SK-N-SH treated with all-trans-retinoic acid at 6 μM for 48 hours (cell line): Measurements from ENCODE around the gene ZFAND3.

Source experiments
- ATAC-seq: fragments of 200-7000 bp; cut with Tn5 transposase; 3 replicates; pipeline ENCODE4 v1.9.1; 2020; ENCODE audit warnings: mild to moderate bottlenecking, moderate library complexity
- ARNTL ChIP-seq: fragments of 450-650 bp; formaldehyde crosslinking; IDR thresholded peaks from 2 replicates; pipeline ENCODE4 v1.5.0; 2020; ENCODE audit warnings: low read depth, mild to moderate bottlenecking, moderate library complexity, borderline replicate concordance
- BACH2 ChIP-seq: fragments of 250-450 bp; sonication (Bioruptor Pico); IDR thresholded peaks from 2 replicates; pipeline ENCODE4 v1.9.0; 2021; ENCODE audit warnings: mild to moderate bottlenecking, borderline replicate concordance
- CSDC2 ChIP-seq: fragments of 250-450 bp; sonication (Bioruptor Pico); IDR thresholded peaks from 2 replicates; pipeline ENCODE4 v1.5.0; 2020; ENCODE audit warnings: mild to moderate bottlenecking, moderate library complexity
- ESRRG ChIP-seq: fragments of 250-450 bp; sonication (Bioruptor Pico); IDR thresholded peaks from 2 replicates; pipeline ENCODE4 v1.6.1; 2021; ENCODE audit warnings: mild to moderate bottlenecking
- GLIS3 ChIP-seq: fragments of 250-450 bp; sonication (Bioruptor Pico); IDR thresholded peaks from 2 replicates; pipeline ENCODE4 v1.5.0; 2020; ENCODE audit warnings: mild to moderate bottlenecking, moderate library complexity
- ISL1 ChIP-seq: fragments of 250-450 bp; sonication (Bioruptor Pico); IDR thresholded peaks from 2 replicates; pipeline ENCODE4 v2.1.2; 2022; ENCODE audit warnings: mild to moderate bottlenecking, moderate library complexity
- RARB ChIP-seq: fragments of 250-450 bp; sonication (Bioruptor Pico); IDR thresholded peaks from 2 replicates; pipeline ENCODE4 v1.8.0; 2021; ENCODE audit warnings: mild to moderate bottlenecking, moderate library complexity
- SNAI2 ChIP-seq: fragments of 250-450 bp; sonication (Bioruptor Pico); IDR thresholded peaks from 2 replicates; pipeline ENCODE4 v1.5.0; 2020; ENCODE audit warnings: mild to moderate bottlenecking, moderate library complexity
- TCF4 ChIP-seq: fragments of 250-450 bp; sonication (Bioruptor Pico); IDR thresholded peaks from 2 replicates; pipeline ENCODE4 v1.8.0; 2021; ENCODE audit warnings: mild to moderate bottlenecking, moderate library complexity, borderline replicate concordance
- TOX ChIP-seq: fragments of 250-450 bp; sonication (Bioruptor Pico); IDR thresholded peaks from 2 replicates; pipeline ENCODE4 v1.8.0; 2021; ENCODE audit warnings: mild to moderate bottlenecking, moderate library complexity, borderline replicate concordance
- ZC3H10 ChIP-seq: fragments of 250-450 bp; sonication (Bioruptor Pico); IDR thresholded peaks from 2 replicates; pipeline ENCODE4 v1.5.1; 2021; ENCODE audit warnings: mild to moderate bottlenecking, moderate library complexity
- ZFP3 ChIP-seq: fragments of 250-450 bp; sonication (Bioruptor Pico); IDR thresholded peaks from 2 replicates; pipeline ENCODE4 v1.5.0; 2020; ENCODE audit warnings: mild to moderate bottlenecking, moderate library complexity
- ZFP30 ChIP-seq: fragments of 450-650 bp; formaldehyde crosslinking; IDR thresholded peaks from 2 replicates; pipeline ENCODE4 v1.5.0; 2022; ENCODE audit warnings: mild to moderate bottlenecking, moderate library complexity
- ZNF565 ChIP-seq: fragments of 450-650 bp; formaldehyde crosslinking; conservative IDR thresholded peaks from 2 replicates; pipeline ENCODE4 v1.5.0; 2020; ENCODE audit warnings: low read depth, mild to moderate bottlenecking, moderate library complexity
- ZNF70 ChIP-seq: fragments of 450-650 bp; formaldehyde crosslinking; IDR thresholded peaks from 2 replicates; pipeline ENCODE4 v1.5.0; 2020; ENCODE audit warnings: mild to moderate bottlenecking, moderate library complexity
- ZNF8 ChIP-seq: fragments of 450-650 bp; formaldehyde crosslinking; IDR thresholded peaks from 2 replicates; pipeline ENCODE4 v1.5.0; 2020; ENCODE audit warnings: mild to moderate bottlenecking, moderate library complexity
- TF ChIP-seq, protein P1 (sequence below): fragments of 250-450 bp; sonication (Bioruptor Pico); IDR thresholded peaks from 2 replicates; pipeline ENCODE4 v1.8.0; 2020; ENCODE audit warnings: mild to moderate bottlenecking, moderate library complexity, borderline replicate concordance
- TF ChIP-seq, protein P2 (sequence below): fragments of 250-450 bp; sonication (Bioruptor Pico); IDR thresholded peaks from 2 replicates; pipeline ENCODE4 v1.5.0; 2020; ENCODE audit warnings: mild to moderate bottlenecking, moderate library complexity
- TF ChIP-seq, protein P3 (sequence below): fragments of 250-450 bp; sonication (Bioruptor Pico); IDR thresholded peaks from 2 replicates; pipeline ENCODE4 v1.8.0; 2021; ENCODE audit warnings: low read depth, mild to moderate bottlenecking, moderate library complexity, borderline replicate concordance
- TF ChIP-seq, protein P4 (sequence below): fragments of 250-450 bp; sonication (Bioruptor Pico); IDR thresholded peaks from 2 replicates; pipeline ENCODE4 v1.5.1; 2021; ENCODE audit warnings: mild to moderate bottlenecking, moderate library complexity

Gene ZFAND3

DNA sequence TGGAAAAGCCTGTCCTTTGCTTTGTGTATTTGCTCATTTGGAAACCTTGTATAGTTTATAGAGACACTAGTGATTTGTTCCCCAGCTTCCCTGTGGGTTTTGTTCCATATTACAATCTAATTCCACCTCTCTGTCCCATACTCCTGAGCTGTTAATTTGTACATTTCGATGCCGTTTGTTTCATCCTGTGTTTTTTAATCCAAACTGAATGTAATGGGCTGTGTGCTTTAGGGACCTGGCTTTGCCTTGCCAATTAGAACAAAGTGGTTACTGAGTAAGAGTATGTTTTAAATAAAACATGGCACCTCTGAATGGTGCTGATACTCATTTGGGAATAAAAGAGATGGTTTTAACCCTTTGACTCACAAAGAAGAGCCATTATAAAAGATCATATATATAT is 122.3 kb downstream of the ZFAND3 start:
- TF ChIP-seq TOX (CRISPR knock-in tag) (no peak), ZC3H10 (no peak), ZNF70 (no peak), GLIS3 (CRISPR knock-in tag) (no peak), SNAI2 (CRISPR knock-in tag) (no peak)
- TF ChIP-seq, protein P1, sequence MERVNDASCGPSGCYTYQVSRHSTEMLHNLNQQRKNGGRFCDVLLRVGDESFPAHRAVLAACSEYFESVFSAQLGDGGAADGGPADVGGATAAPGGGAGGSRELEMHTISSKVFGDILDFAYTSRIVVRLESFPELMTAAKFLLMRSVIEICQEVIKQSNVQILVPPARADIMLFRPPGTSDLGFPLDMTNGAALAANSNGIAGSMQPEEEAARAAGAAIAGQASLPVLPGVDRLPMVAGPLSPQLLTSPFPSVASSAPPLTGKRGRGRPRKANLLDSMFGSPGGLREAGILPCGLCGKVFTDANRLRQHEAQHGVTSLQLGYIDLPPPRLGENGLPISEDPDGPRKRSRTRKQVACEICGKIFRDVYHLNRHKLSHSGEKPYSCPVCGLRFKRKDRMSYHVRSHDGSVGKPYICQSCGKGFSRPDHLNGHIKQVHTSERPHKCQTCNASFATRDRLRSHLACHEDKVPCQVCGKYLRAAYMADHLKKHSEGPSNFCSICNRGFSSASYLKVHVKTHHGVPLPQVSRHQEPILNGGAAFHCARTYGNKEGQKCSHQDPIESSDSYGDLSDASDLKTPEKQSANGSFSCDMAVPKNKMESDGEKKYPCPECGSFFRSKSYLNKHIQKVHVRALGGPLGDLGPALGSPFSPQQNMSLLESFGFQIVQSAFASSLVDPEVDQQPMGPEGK = no peak
- ATAC-seq = no peak

DNA sequence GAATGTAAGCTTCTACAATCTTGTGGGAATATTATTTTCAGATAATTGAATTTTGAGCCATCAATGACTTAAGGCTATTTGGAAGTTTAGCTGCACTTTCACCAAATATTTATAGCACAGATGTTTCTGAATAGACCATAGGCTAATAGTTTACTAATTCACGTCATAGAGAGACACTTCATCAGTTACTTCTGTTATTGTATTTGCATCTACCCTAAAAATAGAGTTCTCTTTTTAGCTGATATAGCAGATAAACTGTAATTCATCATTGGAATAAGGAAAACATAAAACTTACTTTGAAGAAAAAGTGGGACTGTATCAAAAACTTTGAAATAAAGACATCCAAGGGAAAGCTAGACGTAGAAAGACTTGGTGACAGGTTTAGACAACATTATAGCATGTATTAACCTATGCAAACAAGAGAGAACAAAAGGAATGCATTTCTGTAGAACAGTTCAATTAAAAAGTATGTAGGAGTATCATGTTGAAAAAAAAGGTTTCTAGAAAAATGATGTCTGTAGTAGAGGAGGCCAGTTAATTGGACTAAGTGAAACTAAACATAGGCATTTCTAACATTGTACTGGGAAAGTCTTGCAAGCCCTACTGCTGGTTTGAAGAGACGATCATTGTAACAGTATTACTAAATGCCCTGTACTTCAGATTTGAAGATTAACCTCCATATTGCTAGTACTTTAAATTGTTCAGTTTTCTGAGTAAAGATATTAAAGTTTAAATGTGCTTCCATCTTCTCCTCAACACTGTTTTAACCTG is 123.3 kb downstream of the ZFAND3 start:
- no peak for TF ChIP-seq ARNTL (CRISPR knock-in tag)
- no peak for TF ChIP-seq TCF4
- no peak for TF ChIP-seq BACH2 (CRISPR knock-in tag)
- TF ChIP-seq, protein P2, sequence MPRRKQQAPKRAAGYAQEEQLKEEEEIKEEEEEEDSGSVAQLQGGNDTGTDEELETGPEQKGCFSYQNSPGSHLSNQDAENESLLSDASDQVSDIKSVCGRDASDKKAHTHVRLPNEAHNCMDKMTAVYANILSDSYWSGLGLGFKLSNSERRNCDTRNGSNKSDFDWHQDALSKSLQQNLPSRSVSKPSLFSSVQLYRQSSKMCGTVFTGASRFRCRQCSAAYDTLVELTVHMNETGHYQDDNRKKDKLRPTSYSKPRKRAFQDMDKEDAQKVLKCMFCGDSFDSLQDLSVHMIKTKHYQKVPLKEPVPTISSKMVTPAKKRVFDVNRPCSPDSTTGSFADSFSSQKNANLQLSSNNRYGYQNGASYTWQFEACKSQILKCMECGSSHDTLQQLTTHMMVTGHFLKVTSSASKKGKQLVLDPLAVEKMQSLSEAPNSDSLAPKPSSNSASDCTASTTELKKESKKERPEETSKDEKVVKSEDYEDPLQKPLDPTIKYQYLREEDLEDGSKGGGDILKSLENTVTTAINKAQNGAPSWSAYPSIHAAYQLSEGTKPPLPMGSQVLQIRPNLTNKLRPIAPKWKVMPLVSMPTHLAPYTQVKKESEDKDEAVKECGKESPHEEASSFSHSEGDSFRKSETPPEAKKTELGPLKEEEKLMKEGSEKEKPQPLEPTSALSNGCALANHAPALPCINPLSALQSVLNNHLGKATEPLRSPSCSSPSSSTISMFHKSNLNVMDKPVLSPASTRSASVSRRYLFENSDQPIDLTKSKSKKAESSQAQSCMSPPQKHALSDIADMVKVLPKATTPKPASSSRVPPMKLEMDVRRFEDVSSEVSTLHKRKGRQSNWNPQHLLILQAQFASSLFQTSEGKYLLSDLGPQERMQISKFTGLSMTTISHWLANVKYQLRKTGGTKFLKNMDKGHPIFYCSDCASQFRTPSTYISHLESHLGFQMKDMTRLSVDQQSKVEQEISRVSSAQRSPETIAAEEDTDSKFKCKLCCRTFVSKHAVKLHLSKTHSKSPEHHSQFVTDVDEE (CRISPR knock-in tag) = no peak
- no peak for TF ChIP-seq ZFP30 (CRISPR knock-in tag)
- no peak for TF ChIP-seq TOX (CRISPR knock-in tag)
- no peak for TF ChIP-seq RARB (CRISPR knock-in tag)
- TF ChIP-seq ZNF70 = no peak
- TF ChIP-seq SNAI2 (CRISPR knock-in tag) = no peak
- TF ChIP-seq, all 23 proteins: peak for 0
- ATAC-seq = no peak

DNA sequence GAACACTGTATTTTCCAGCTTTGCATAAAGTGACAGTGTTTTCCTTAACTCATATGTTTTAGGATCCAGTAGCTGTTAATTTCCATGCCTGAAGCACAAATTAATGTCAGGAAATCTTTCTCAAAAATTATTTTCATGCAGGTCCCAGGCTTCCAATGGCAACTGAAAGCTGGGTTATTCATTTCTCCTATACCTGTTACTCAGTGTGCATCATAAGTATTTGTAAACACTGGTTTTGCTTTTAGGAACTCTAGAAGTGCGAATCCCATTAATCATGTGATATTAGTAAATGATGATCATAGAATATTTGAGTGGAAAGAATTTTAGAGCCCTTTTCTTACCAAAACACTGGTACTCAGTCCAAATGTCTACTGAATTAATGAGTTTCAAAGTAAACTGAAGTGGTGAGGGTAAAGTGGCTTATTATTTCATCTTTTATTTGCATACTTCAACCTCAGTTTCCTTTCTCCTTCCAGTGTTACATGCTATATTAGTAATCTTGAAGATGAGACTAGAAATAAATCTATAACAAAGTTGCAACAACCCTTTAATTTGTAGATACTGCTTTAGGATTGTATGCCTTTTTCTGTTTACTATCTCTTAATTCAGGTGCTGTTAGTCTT is 124.0 kb downstream of the ZFAND3 start:
- ATAC-seq = no peak

More for the DNA sequence above, 124.0 kb downstream of the ZFAND3 start:
- TF ChIP-seq ESRRG (CRISPR knock-in tag) = no peak
- TF ChIP-seq, protein P3, sequence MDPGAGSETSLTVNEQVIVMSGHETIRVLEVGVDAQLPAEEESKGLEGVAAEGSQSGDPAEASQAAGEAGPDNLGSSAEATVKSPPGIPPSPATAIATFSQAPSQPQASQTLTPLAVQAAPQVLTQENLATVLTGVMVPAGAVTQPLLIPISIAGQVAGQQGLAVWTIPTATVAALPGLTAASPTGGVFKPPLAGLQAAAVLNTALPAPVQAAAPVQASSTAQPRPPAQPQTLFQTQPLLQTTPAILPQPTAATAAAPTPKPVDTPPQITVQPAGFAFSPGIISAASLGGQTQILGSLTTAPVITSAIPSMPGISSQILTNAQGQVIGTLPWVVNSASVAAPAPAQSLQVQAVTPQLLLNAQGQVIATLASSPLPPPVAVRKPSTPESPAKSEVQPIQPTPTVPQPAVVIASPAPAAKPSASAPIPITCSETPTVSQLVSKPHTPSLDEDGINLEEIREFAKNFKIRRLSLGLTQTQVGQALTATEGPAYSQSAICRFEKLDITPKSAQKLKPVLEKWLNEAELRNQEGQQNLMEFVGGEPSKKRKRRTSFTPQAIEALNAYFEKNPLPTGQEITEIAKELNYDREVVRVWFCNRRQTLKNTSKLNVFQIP = no peak
- no peak for TF ChIP-seq ZC3H10
- TF ChIP-seq ZNF565 (CRISPR knock-in tag) = no peak
- TF ChIP-seq SNAI2 (CRISPR knock-in tag) = no peak
- TF ChIP-seq, protein P4, sequence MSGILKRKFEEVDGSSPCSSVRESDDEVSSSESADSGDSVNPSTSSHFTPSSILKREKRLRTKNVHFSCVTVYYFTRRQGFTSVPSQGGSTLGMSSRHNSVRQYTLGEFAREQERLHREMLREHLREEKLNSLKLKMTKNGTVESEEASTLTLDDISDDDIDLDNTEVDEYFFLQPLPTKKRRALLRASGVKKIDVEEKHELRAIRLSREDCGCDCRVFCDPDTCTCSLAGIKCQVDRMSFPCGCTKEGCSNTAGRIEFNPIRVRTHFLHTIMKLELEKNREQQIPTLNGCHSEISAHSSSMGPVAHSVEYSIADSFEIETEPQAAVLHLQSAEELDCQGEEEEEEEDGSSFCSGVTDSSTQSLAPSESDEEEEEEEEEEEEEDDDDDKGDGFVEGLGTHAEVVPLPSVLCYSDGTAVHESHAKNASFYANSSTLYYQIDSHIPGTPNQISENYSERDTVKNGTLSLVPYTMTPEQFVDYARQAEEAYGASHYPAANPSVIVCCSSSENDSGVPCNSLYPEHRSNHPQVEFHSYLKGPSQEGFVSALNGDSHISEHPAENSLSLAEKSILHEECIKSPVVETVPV (CRISPR knock-in tag) = no peak
- TF ChIP-seq ZFP3 (CRISPR knock-in tag) = no peak
- no peak for TF ChIP-seq ZNF70
- no peak for TF ChIP-seq CSDC2 (CRISPR knock-in tag)
- TF ChIP-seq ZNF8 (CRISPR knock-in tag) = no peak
- TF ChIP-seq, protein P2 (CRISPR knock-in tag) = no peak
- TF ChIP-seq TCF4 = no peak
- TF ChIP-seq, protein P1 = no peak
- no peak for TF ChIP-seq ZFP30 (CRISPR knock-in tag)
- TF ChIP-seq BACH2 (CRISPR knock-in tag) = no peak
- TF ChIP-seq TOX (CRISPR knock-in tag) = no peak
- TF ChIP-seq ISL1 (CRISPR knock-in tag) = no peak
